ENCODE measurements around the gene E2F2. TPM values are rescaled to one million over a fixed set of nuclear protein-coding genes. Genes with fewer than 3 reads are reported as not detected.
A peak's percentile ranks its signal among the peaks of the same experiment; 100 is the strongest.

The E2F2 gene
- total RNA-seq, 1 experiment from 2014 or later, result 16.3 TPM

DNA sequence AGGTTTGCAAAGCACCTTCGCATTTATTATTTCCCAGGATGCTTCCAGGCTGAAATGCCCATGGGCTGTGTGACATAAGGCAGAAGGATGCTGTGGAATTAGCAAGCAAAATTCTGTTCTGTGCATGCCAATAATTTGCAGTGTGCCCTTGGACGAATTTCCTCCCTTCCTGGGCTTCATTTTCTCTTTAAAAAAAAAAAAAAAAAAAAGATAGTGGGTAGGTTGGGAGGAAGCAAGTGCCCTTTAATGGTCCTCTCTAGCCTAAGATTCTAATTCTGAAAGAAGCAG lies 30.7 kb upstream of the E2F2 start:
- Histone ChIP-seq H3K79me2 (ENCODE audit: insufficient read depth, low read length) (peaks cover 22% of the 10 kb centered on the region), H3K9me2 (ENCODE audit: insufficient read depth) (no peaks in the 10 kb centered on the region), H3K9ac (ENCODE audit: low read length) (peak overlapping the region; percentile 94), H3K4me2 (ENCODE audit: low read length) (peak overlapping the region; percentile 85), H3K36me3 (ENCODE audit: control insufficient read depth in 1 of 2, insufficient read depth in 2 of 2, low read length in 2 of 2) (peaks cover 0 to 2% of the 10 kb centered on the region in 2 experiments; a peak in 1 of 4 replicates), H3K27me3 (ENCODE audit: insufficient read depth, low read length) (no peaks in the 10 kb centered on the region), H3K9me3 (ENCODE audit: control insufficient read depth in 1 of 2, insufficient read depth in 1 of 2, low read depth in 1 of 2, low read length in 2 of 2) (no peaks in the 10 kb centered on the region), H3K4me1 (ENCODE audit: control insufficient read depth in 1 of 2, insufficient read depth in 2 of 2, low read length in 2 of 2) (peaks cover 59 to 89% of the 10 kb centered on the region in 2 experiments), H3K27ac (ENCODE audit: low read depth, low read length) (peak overlapping the region; percentile 87), H2AFZ (ENCODE audit: low read depth, low read length, poor library complexity, severe bottlenecking) (no peak overlapping the region), H3K4me3 (replicated peaks in 1 of 2; ENCODE audit: low read depth in 1 of 2, low read length in 2 of 2) (0 out of 4 replicates have a peak overlapping the region, but pooled peaks of 1 of the 2 experiments have one; percentile 31), H4K20me1 (ENCODE audit: insufficient read depth) (no peaks in the 10 kb centered on the region; the same call in 1 of the 2 replicates)
- ChIA-PET POLR2A (no interaction called here), RAD21 (ENCODE audit: low non-redundant PET in 1 of 2, low total read pairs in 2 of 2, uncharacterized antibody in 2 of 2, unreplicated experiment in 2 of 2) (interaction anchor here in 1 of 2 experiments (0.8 kb wide), 1 partner anchor 76 kb away, joined by 3 read pairs; no protein-coding TSS in a partner anchor), CTCF (interaction anchor here (0.8 kb wide), 1 partner anchor 75 kb away, joined by 8 read pairs; no protein-coding TSS in a partner anchor)
- no TSS peak for BruUV-seq (replicated peaks)
- intact Hi-C loops (cut with micrococcal nuclease), result no loop called here
- TF ChIP-seq JUND (IDR thresholded peaks at IDR 0.05), result no peak
- TF ChIP-seq ZNF274 (IDR thresholded peaks at IDR 0.05; ENCODE audit: low read depth, low read length), result no peak
- TF ChIP-seq EGR1 (IDR thresholded peaks at IDR 0.05; ENCODE audit: low read depth), result no peak
- no peak for TF ChIP-seq RAD21 (IDR thresholded peaks at IDR 0.05; ENCODE audit: low read depth)
- no peak for TF ChIP-seq POLR2A (IDR thresholded peaks at IDR 0.05; ENCODE audit: borderline replicate concordance, extremely low read depth, insufficient read depth, insufficient read length)
- no peak for TF ChIP-seq EZH2phosphoT487 (IDR thresholded peaks at IDR 0.05; ENCODE audit: borderline replicate concordance)
- TF ChIP-seq POLR2AphosphoS5 (IDR thresholded peaks at IDR 0.05; ENCODE audit: low read depth, low read length), result no peak
- TF ChIP-seq, protein P1, sequence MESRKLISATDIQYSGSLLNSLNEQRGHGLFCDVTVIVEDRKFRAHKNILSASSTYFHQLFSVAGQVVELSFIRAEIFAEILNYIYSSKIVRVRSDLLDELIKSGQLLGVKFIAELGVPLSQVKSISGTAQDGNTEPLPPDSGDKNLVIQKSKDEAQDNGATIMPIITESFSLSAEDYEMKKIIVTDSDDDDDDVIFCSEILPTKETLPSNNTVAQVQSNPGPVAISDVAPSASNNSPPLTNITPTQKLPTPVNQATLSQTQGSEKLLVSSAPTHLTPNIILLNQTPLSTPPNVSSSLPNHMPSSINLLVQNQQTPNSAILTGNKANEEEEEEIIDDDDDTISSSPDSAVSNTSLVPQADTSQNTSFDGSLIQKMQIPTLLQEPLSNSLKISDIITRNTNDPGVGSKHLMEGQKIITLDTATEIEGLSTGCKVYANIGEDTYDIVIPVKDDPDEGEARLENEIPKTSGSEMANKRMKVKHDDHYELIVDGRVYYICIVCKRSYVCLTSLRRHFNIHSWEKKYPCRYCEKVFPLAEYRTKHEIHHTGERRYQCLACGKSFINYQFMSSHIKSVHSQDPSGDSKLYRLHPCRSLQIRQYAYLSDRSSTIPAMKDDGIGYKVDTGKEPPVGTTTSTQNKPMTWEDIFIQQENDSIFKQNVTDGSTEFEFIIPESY (IDR thresholded peaks at IDR 0.05; ENCODE audit: extremely low read depth, insufficient replicate concordance, low read length), result no peak
- TF ChIP-seq EZH2 (IDR thresholded peaks at IDR 0.05), result no peak
- TF ChIP-seq, protein P2, sequence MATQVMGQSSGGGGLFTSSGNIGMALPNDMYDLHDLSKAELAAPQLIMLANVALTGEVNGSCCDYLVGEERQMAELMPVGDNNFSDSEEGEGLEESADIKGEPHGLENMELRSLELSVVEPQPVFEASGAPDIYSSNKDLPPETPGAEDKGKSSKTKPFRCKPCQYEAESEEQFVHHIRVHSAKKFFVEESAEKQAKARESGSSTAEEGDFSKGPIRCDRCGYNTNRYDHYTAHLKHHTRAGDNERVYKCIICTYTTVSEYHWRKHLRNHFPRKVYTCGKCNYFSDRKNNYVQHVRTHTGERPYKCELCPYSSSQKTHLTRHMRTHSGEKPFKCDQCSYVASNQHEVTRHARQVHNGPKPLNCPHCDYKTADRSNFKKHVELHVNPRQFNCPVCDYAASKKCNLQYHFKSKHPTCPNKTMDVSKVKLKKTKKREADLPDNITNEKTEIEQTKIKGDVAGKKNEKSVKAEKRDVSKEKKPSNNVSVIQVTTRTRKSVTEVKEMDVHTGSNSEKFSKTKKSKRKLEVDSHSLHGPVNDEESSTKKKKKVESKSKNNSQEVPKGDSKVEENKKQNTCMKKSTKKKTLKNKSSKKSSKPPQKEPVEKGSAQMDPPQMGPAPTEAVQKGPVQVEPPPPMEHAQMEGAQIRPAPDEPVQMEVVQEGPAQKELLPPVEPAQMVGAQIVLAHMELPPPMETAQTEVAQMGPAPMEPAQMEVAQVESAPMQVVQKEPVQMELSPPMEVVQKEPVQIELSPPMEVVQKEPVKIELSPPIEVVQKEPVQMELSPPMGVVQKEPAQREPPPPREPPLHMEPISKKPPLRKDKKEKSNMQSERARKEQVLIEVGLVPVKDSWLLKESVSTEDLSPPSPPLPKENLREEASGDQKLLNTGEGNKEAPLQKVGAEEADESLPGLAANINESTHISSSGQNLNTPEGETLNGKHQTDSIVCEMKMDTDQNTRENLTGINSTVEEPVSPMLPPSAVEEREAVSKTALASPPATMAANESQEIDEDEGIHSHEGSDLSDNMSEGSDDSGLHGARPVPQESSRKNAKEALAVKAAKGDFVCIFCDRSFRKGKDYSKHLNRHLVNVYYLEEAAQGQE (IDR thresholded peaks at IDR 0.05; ENCODE audit: low read depth), result no peak
- TF ChIP-seq ELF1 (IDR thresholded peaks at IDR 0.05; ENCODE audit: borderline replicate concordance, low read depth), result no peak
- TF ChIP-seq CBX3 (IDR thresholded peaks at IDR 0.05; ENCODE audit: low read depth), result no peak
- TF ChIP-seq CEBPB (IDR thresholded peaks at IDR 0.05; ENCODE audit: low read depth), result no peak
- TF ChIP-seq FOSL1 (IDR thresholded peaks at IDR 0.05; ENCODE audit: low read depth), result no peak
- TF ChIP-seq ZFX (IDR thresholded peaks at IDR 0.05), result no peak
- TF ChIP-seq SIN3A (IDR thresholded peaks at IDR 0.05; ENCODE audit: low read depth), result no peak
- DNase-seq (ENCODE audit: low read depth, low spot score) (no peak), ATAC-seq (no peak)

All from HCT116 (cell line).